K562 (cell line): ENCODE measurements around the gene GET3. TPM values are rescaled to one million over a fixed set of nuclear protein-coding genes. Genes with fewer than 3 reads are reported as not detected.

Source experiments
- ATAC-seq: fragments of 200-7000 bp; cut with Tn5 transposase; 3 replicates; pipeline ENCODE4 v1.9.1; 2020; ENCODE audit warnings: moderate library complexity
- BruUV-seq: library from RNA; stranded (reverse); fragments of 400-500 nt; replicated peaks from 2 replicates; lab custom pipeline; 2021; lab: Mats Ljungman, UMichigan
- CTCF ChIA-PET: fragments of 300-600 bp; formaldehyde crosslinking; extraction: SDS; loops from one replicate; lab custom pipeline; 2021; ENCODE audit warnings: low intra/inter-chr PET ratio; lab: Yijun Ruan, JAX
- POLR2A ChIA-PET: fragments of 300-600, 350-650 bp; sonication (Branson Sonifier 250); formaldehyde crosslinking; extraction: SDS; loops from one replicate; lab custom pipeline; 2021; ENCODE audit warnings: antibody characterized with exemption, inconsistent platforms; lab: Yijun Ruan, JAX
- DNase-seq, 4 experiments: peaks; one replicate each; pipeline versions ENCODE4 v3.0.0 to v3.0.0-alpha.2; 2011 to 2018; ENCODE audit warnings: low spot score in 3 of 4, mixed read lengths in 3 of 4; ENCODE audit errors: extremely low read depth in 1 of 4
- FAIRE-seq: peaks from 2 replicates; lab custom pipeline; 2011; peaks lifted over from hg19 to GRCh38; lab: Jason Lieb, UNC
- H2AFZ ChIP-seq: 2 replicates; pipeline ENCODE4 v1.6.0; 2011; ENCODE audit warnings: low read depth, low read length, control low read depth, inconsistent platforms
- H3K27ac ChIP-seq: fragments of 200-600 bp; 3 replicates; pipeline ENCODE4 v1.8.0; 2011; ENCODE audit warnings: low read depth, mild to moderate bottlenecking, control low read depth, inconsistent platforms, low read length, moderate library complexity, mixed read lengths; ENCODE audit errors: extremely low read depth
- H3K27me3 ChIP-seq, 2 experiments: fragments of 300-600 bp in 1 of 2; 2 replicates in 1 of 2; 3 replicates in 1 of 2; pipeline versions ENCODE4 v1.6.0 to v1.8.0; 2011; ENCODE audit warnings: inconsistent platforms in 2 of 2, low read length in 2 of 2, mild to moderate bottlenecking in 1 of 2, mixed read lengths in 1 of 2, moderate library complexity in 1 of 2; ENCODE audit not compliant: control insufficient read depth in 2 of 2, insufficient read depth in 2 of 2
- H3K36me3 ChIP-seq: fragments of 300-600 bp; 3 replicates; pipeline ENCODE4 v1.8.0; 2011; ENCODE audit warnings: mild to moderate bottlenecking, low read length, inconsistent platforms; ENCODE audit not compliant: control insufficient read depth, insufficient read depth
- H3K4me1 ChIP-seq, 2 experiments: fragments of 200-600 bp in 1 of 2; replicated peaks in 1 of 2; 2 replicates in 1 of 2; 3 replicates in 1 of 2; pipeline versions ENCODE4 v1.5.1 to v1.8.0; 2011; ENCODE audit warnings: inconsistent platforms in 2 of 2, low read length in 2 of 2, mild to moderate bottlenecking in 1 of 2, mixed read lengths in 1 of 2, moderate library complexity in 1 of 2; ENCODE audit not compliant: control insufficient read depth in 2 of 2, insufficient read depth in 2 of 2
- H3K4me2 ChIP-seq: 2 replicates; pipeline ENCODE4 v1.6.1; 2011; ENCODE audit warnings: low read length, control low read depth, inconsistent platforms, mixed read lengths; ENCODE audit not compliant: insufficient read depth
- H3K4me3 ChIP-seq: fragments of 200-600 bp; sonication (generic), shearing (Covaris generic); 2 replicates; pipeline ENCODE4 v1.5.1; 2016; ENCODE audit warnings: control low read depth, inconsistent platforms
- H3K79me2 ChIP-seq: fragments of 200-600 bp; 3 replicates; pipeline ENCODE4 v1.8.0; 2011; ENCODE audit warnings: low read length, inconsistent platforms; ENCODE audit not compliant: control insufficient read depth, insufficient read depth
- H3K9ac ChIP-seq, 2 experiments: 2 replicates each; pipeline versions ENCODE4 v1.6.0 to v1.6.1; 2011; ENCODE audit warnings: low read depth in 2 of 2, low read length in 2 of 2, control low read depth in 1 of 2, inconsistent platforms in 1 of 2, mild to moderate bottlenecking in 1 of 2, mixed read lengths in 1 of 2; ENCODE audit not compliant: insufficient read depth in 1 of 2
- H3K9me1 ChIP-seq: one replicate; pipeline ENCODE4 v1.6.0; 2011; ENCODE audit warnings: inconsistent platforms, mild to moderate bottlenecking, low read length, moderate library complexity; ENCODE audit not compliant: control insufficient read depth, insufficient read depth
- H3K9me3 ChIP-seq: replicated peaks from 2 replicates; pipeline ENCODE4 v1.5.1; 2011; ENCODE audit warnings: low read depth, low read length, inconsistent platforms; ENCODE audit not compliant: control insufficient read depth, insufficient read depth
- H4K20me1 ChIP-seq: replicated peaks from 2 replicates; pipeline ENCODE4 v1.6.1; 2011; ENCODE audit warnings: low read length, inconsistent platforms, mixed read lengths; ENCODE audit not compliant: control insufficient read depth, insufficient read depth
- BRD4 ChIP-seq: fragments of 200-600 bp; sonication (generic); IDR thresholded peaks from 2 replicates; pipeline ENCODE4 v1.6.1; 2017; ENCODE audit warnings: inconsistent platforms
- DMBX1 ChIP-seq: fragments of 250-450 bp; sonication (Bioruptor Pico); IDR thresholded peaks from 2 replicates; pipeline ENCODE4 v1.8.0; 2022; ENCODE audit warnings: inconsistent platforms, mild to moderate bottlenecking, moderate library complexity, borderline replicate concordance
- E2F3 ChIP-seq: fragments of 250-450 bp; sonication (Bioruptor Pico); IDR thresholded peaks from 2 replicates; pipeline ENCODE4 v1.4.0; 2020; ENCODE audit warnings: mild to moderate bottlenecking
- EHMT2 ChIP-seq: fragments of 450-650 bp; IDR thresholded peaks from 2 replicates; pipeline ENCODE4 v1.6.1; 2018; ENCODE audit warnings: antibody characterized with exemption
- ELF1 ChIP-seq: fragments of 200-800 bp; sonication (Bioruptor generic); IDR thresholded peaks from 2 replicates; pipeline ENCODE4 v1.6.1; 2016; ENCODE audit warnings: missing genetic modification characterization, missing compliant biosample characterization
- HOXB6 ChIP-seq: fragments of 250-450 bp; sonication (Bioruptor Pico); IDR thresholded peaks from 2 replicates; pipeline ENCODE4 v1.5.1; 2022; ENCODE audit warnings: mild to moderate bottlenecking, borderline replicate concordance
- IFI16 ChIP-seq: fragments of 250-450 bp; sonication (Bioruptor Pico); IDR thresholded peaks from 2 replicates; pipeline ENCODE4 v2.1.2; 2022; ENCODE audit warnings: mild to moderate bottlenecking, inconsistent platforms
- XRCC4 ChIP-seq: IDR thresholded peaks from one replicate; pipeline ENCODE4 v1.6.1; 2011; ENCODE audit not compliant: insufficient read depth, insufficient read length; ENCODE audit errors: extremely low read depth
- XRCC5 ChIP-seq: fragments of 200-400 bp; formaldehyde crosslinking; IDR thresholded peaks from 2 replicates; pipeline ENCODE4 v1.6.1; 2017; ENCODE audit warnings: low read depth, mild to moderate bottlenecking, low read length
- ZNF224 ChIP-seq: sonication (generic); formaldehyde crosslinking; IDR thresholded peaks from 2 replicates; pipeline ENCODE4 v1.8.0; 2022; ENCODE audit warnings: mild to moderate bottlenecking, missing genetic modification reagents
- ZNF274 ChIP-seq: IDR thresholded peaks from 2 replicates; pipeline ENCODE4 v1.6.1; 2011; ENCODE audit warnings: low read depth, mild to moderate bottlenecking, low read length, moderate library complexity, borderline replicate concordance
- ZNF830 ChIP-seq: fragments of 250-450 bp; sonication (Bioruptor Pico); IDR thresholded peaks from 2 replicates; pipeline ENCODE4 v1.5.0; 2021; ENCODE audit warnings: mild to moderate bottlenecking
- WGBS: fragments of 100-300 bp; shearing (Covaris generic); methylation state at CpG from one replicate; pipeline ENCODE4 v1.1.6; 2016; ENCODE audit warnings: low coverage, mixed read lengths; ENCODE audit not compliant: insufficient coverage; ENCODE audit errors: missing lambda C conversion rate; 5-methylcytosine and 5-hydroxymethylcytosine counted together
- in situ Hi-C: fragments of 300-500 bp; cut with MboI; formaldehyde crosslinking; loops from 4 replicates; pipeline ENCODE4 v1.15.0; 2018; ENCODE audit warnings: inconsistent platforms, mixed read lengths
- intact Hi-C: fragments of 100-400 bp; cut with micrococcal nuclease; formaldehyde crosslinking; loops from 2 replicates; pipeline ENCODE4 v1.14.2; 2022
- polyA plus RNA-seq, 8 experiments: library from polyadenylated mRNA; depleted of rRNA in 4 of 8; stranded (reverse) in 5 of 8; unstranded in 3 of 8; fragments of >200 nt; fragmentation: Nextera tagmentation in 2 of 8; fragmentation: Illumina TruSeq in 1 of 8; extraction: Ambion mirVana in 2 of 8; extraction: Trizol in 1 of 8; gene quantifications; 2 replicates each; pipeline versions ENCODE4 v1.2.1 to v1.2.3, GENCODE V29; 2011 to 2014; ENCODE audit warnings: inconsistent platforms in 1 of 8, missing spikeins in 1 of 8
- total RNA-seq, 7 experiments: library from RNA; depleted of rRNA in 6 of 7; stranded (reverse); fragments of >200 nt in 6 of 7; fragmentation: Illumina TruSeq in 2 of 7; extraction: Trizol in 2 of 7; gene quantifications; 2 replicates each; pipeline versions ENCODE4 v1.2.1 to v1.2.3, GENCODE V29; 2011 to 2021; ENCODE audit warnings: low replicate concordance in 1 of 7
- TF ChIP-seq, protein P1 (sequence below): sonication (generic); formaldehyde crosslinking; IDR thresholded peaks from 2 replicates; pipeline ENCODE4 v1.5.0; 2020; ENCODE audit warnings: missing genetic modification reagents
- TF ChIP-seq, protein P2 (sequence below): fragments of 450-650 bp; formaldehyde crosslinking; IDR thresholded peaks from 2 replicates; pipeline ENCODE4 v1.4.0; 2020; ENCODE audit warnings: mild to moderate bottlenecking, moderate library complexity
- TF ChIP-seq, protein P3 (sequence below): fragments of 250-450 bp; sonication (Bioruptor Pico); IDR thresholded peaks from 2 replicates; pipeline ENCODE4 v1.5.0; 2020; ENCODE audit warnings: mild to moderate bottlenecking, borderline replicate concordance
- TF ChIP-seq, protein P4 (sequence below): fragments of 250-450 bp; sonication (Bioruptor Pico); IDR thresholded peaks from 2 replicates; pipeline ENCODE4 v1.8.0; 2021; ENCODE audit warnings: borderline replicate concordance, mild to moderate bottlenecking, moderate library complexity; ENCODE audit not compliant: poor library complexity, severe bottlenecking
- TF ChIP-seq, protein P5 (sequence below): fragments of 250-450 bp; sonication (Bioruptor Pico); IDR thresholded peaks from 2 replicates; pipeline ENCODE4 v1.4.0; 2020; ENCODE audit warnings: mild to moderate bottlenecking, moderate library complexity

The GET3 gene
- total and polyA plus RNA-seq, 9 of the 15 experiments (the other 6 are each of a cell fraction or from before 2014, with no cell fraction given), result 8.3 to 83.5 (median 51.8) TPM

DNA sequence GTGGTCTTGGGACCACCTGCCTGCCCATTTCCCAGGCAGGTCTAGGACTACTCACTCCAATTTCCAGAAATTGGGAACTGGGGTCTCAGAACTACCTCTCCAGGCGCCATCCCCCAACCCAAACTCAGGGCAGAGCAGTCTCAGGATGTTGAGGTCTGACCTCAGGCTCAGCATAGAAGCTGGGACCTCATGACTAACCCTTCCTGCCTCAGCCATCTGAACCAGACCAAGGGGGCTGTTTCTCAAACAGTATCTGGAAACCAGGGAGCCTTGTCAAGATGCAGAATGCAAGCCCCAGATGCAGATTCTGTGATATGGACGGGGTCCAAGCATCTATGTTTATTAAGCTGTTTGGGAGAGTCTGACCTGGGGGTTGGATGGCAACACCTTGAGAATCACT is 42.2 kb upstream of the GET3 start:
- POLR2A ChIA-PET, result interaction anchor here (0.7 to 2.6 kb wide), 2 partner anchors 10 to 488 kb away, joined by 3 to 21 read pairs; no protein-coding TSS in a partner anchor
- ATAC-seq, result no peak
- CTCF ChIA-PET, result no interaction called here
- Histone ChIP-seq H3K4me1 (peaks cover 0 to 30% of the 10 kb centered on the region in 2 experiments; a peak in 3 of 5 replicates), H3K27me3 (no peaks in the 10 kb centered on the region; a peak in 1 of 5 replicates), H3K9me3 (no peaks in the 10 kb centered on the region), H3K79me2 (peaks cover 7% of the 10 kb centered on the region; the same call in 1 of the 3 replicates), H3K36me3 (peaks cover 50% of the 10 kb centered on the region), H3K4me2 (peak overlapping the region; percentile 91; the same call in 1 of the 2 replicates), H3K4me3 (peak overlapping the region; percentile 82), H3K27ac (no peak overlapping the region), H3K9me1 (no peaks in the 10 kb centered on the region), H2AFZ (no peak overlapping the region), H4K20me1 (no peaks in the 10 kb centered on the region), H3K9ac (peak overlapping the region; percentile 42 to 93; a peak in 2 of 4 replicates)
- in situ Hi-C loops, result no loop called here
- intact Hi-C loops, result no loop called here
- no peak for DNase-seq
- BruUV-seq, result no TSS peak
- WGBS, result 52% methylated on average over 2 of the region's 2 CpGs
- no peak for FAIRE-seq
- TF ChIP-seq E2F3 (CRISPR knock-in tag) (no peak), XRCC5 (no peak), EHMT2 (no peak), DMBX1 (CRISPR knock-in tag) (no peak), XRCC4 (no peak), HOXB6 (CRISPR knock-in tag) (no peak), ZNF224 (CRISPR knock-in tag) (no peak), IFI16 (no peak), ZNF274 (no peak), BRD4 (no peak), ELF1 (tag) (no peak), ZNF830 (no peak)
- TF ChIP-seq, protein P1, sequence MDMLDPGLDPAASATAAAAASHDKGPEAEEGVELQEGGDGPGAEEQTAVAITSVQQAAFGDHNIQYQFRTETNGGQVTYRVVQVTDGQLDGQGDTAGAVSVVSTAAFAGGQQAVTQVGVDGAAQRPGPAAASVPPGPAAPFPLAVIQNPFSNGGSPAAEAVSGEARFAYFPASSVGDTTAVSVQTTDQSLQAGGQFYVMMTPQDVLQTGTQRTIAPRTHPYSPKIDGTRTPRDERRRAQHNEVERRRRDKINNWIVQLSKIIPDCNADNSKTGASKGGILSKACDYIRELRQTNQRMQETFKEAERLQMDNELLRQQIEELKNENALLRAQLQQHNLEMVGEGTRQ (CRISPR knock-in tag), result no peak
- TF ChIP-seq, protein P2, sequence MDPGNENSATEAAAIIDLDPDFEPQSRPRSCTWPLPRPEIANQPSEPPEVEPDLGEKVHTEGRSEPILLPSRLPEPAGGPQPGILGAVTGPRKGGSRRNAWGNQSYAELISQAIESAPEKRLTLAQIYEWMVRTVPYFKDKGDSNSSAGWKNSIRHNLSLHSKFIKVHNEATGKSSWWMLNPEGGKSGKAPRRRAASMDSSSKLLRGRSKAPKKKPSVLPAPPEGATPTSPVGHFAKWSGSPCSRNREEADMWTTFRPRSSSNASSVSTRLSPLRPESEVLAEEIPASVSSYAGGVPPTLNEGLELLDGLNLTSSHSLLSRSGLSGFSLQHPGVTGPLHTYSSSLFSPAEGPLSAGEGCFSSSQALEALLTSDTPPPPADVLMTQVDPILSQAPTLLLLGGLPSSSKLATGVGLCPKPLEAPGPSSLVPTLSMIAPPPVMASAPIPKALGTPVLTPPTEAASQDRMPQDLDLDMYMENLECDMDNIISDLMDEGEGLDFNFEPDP (CRISPR knock-in tag), result no peak
- TF ChIP-seq, protein P3, sequence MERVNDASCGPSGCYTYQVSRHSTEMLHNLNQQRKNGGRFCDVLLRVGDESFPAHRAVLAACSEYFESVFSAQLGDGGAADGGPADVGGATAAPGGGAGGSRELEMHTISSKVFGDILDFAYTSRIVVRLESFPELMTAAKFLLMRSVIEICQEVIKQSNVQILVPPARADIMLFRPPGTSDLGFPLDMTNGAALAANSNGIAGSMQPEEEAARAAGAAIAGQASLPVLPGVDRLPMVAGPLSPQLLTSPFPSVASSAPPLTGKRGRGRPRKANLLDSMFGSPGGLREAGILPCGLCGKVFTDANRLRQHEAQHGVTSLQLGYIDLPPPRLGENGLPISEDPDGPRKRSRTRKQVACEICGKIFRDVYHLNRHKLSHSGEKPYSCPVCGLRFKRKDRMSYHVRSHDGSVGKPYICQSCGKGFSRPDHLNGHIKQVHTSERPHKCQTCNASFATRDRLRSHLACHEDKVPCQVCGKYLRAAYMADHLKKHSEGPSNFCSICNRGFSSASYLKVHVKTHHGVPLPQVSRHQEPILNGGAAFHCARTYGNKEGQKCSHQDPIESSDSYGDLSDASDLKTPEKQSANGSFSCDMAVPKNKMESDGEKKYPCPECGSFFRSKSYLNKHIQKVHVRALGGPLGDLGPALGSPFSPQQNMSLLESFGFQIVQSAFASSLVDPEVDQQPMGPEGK (CRISPR knock-in tag), result no peak
- TF ChIP-seq, protein P4, sequence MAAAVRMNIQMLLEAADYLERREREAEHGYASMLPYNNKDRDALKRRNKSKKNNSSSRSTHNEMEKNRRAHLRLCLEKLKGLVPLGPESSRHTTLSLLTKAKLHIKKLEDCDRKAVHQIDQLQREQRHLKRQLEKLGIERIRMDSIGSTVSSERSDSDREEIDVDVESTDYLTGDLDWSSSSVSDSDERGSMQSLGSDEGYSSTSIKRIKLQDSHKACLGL (CRISPR knock-in tag), result no peak
- TF ChIP-seq, protein P5, sequence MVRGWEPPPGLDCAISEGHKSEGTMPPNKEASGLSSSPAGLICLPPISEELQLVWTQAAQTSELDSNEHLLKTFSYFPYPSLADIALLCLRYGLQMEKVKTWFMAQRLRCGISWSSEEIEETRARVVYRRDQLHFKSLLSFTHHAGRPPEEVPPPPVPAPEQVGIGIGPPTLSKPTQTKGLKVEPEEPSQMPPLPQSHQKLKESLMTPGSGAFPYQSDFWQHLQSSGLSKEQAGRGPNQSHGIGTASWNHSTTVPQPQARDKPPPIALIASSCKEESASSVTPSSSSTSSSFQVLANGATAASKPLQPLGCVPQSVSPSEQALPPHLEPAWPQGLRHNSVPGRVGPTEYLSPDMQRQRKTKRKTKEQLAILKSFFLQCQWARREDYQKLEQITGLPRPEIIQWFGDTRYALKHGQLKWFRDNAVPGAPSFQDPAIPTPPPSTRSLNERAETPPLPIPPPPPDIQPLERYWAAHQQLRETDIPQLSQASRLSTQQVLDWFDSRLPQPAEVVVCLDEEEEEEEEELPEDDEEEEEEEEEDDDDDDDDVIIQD (CRISPR knock-in tag), result no peak
